ENCODE measurements around the gene EYA2.

The EYA2 gene

GRCh38 chr20:46933150-46933549 is 38.5 kb downstream of the EYA2 start:
- no peak for DNase-seq

GRCh38 chr20:46934746-46935287 is 40.2 kb downstream of the EYA2 start:
- DNase-seq: no peak

GRCh38 chr20:46935394-46936017 is 40.9 kb downstream of the EYA2 start:
- no peak for DNase-seq

GRCh38 chr20:46936415-46937156 is 41.9 kb downstream of the EYA2 start:
- no peak for DNase-seq

GRCh38 chr20:46937157-46937523 is 42.5 kb downstream of the EYA2 start:
- DNase-seq: no peak

- DNase-seq: no peak
These were observed 43.0 kb downstream of the EYA2 start for GRCh38 chr20:46937533-46938226.

GRCh38 chr20:46938434-46938833 is 43.8 kb downstream of the EYA2 start:
- no peak for DNase-seq

- DNase-seq: no peak
These were observed 44.7 kb downstream of the EYA2 start for GRCh38 chr20:46939031-46939965.

GRCh38 chr20:46940616-46941015 is 46.0 kb downstream of the EYA2 start:
- no peak for DNase-seq

GRCh38 chr20:46941404-46941803 is 46.8 kb downstream of the EYA2 start:
- no peak for DNase-seq

GRCh38 chr20:46943861-46944591 is 49.4 kb downstream of the EYA2 start:
- DNase-seq: no peak

GRCh38 chr20:46945465-46945864 is 50.8 kb downstream of the EYA2 start:
- no peak for DNase-seq

GRCh38 chr20:46946181-46946624 is 51.6 kb downstream of the EYA2 start:
- DNase-seq: no peak

- no peak for DNase-seq
These were observed 52.2 kb downstream of the EYA2 start for GRCh38 chr20:46946796-46947195.

GRCh38 chr20:46948081-46948480 is 53.4 kb downstream of the EYA2 start:
- DNase-seq: no peak

GRCh38 chr20:46951405-46951804 is 56.8 kb downstream of the EYA2 start:
- DNase-seq: no peak

GRCh38 chr20:46951840-46952497 is 57.3 kb downstream of the EYA2 start:
- DNase-seq: no peak

- DNase-seq: no peak
These were observed 59.0 kb downstream of the EYA2 start for GRCh38 chr20:46953596-46953995.

GRCh38 chr20:46954490-46955038 is 59.9 kb downstream of the EYA2 start:
- no peak for DNase-seq

- DNase-seq: no peak
These were observed 61.2 kb downstream of the EYA2 start for GRCh38 chr20:46955601-46956556.
